ENCODE data around the gene CHD3.

Gene CHD3

GRCh38 chr17:7875804-7876370 lies 12.7 kb upstream of the CHD3 start:
- H3K4me3 ChIP-seq (ENCODE audit: control insufficient read depth, low read depth, low read length): no peak overlapping the region
- DNase-seq (ENCODE audit: low read depth): no peak
- no peak for TF ChIP-seq CTCF (IDR thresholded peaks at IDR 0.05; ENCODE audit: control insufficient read depth, insufficient read depth, low read depth, low read length, missing control alignments)

- TF ChIP-seq CTCF (IDR thresholded peaks at IDR 0.05; ENCODE audit: control insufficient read depth, insufficient read depth, low read depth, low read length, missing control alignments): no peak
- no peak for DNase-seq (ENCODE audit: low read depth)
- no peak overlapping the region for H3K4me3 ChIP-seq (ENCODE audit: control insufficient read depth, low read depth, low read length)
Observed at GRCh38 chr17:7878234-7878633, 10.4 kb upstream of the CHD3 start.

GRCh38 chr17:7880076-7880868 lies 8.3 kb upstream of the CHD3 start:
- TF ChIP-seq CTCF (IDR thresholded peaks at IDR 0.05; ENCODE audit: control insufficient read depth, insufficient read depth, low read depth, low read length, missing control alignments): no peak
- no peak overlapping the region for H3K4me3 ChIP-seq (ENCODE audit: control insufficient read depth, low read depth, low read length)
- DNase-seq (ENCODE audit: low read depth): no peak

- no peak overlapping the region for H3K4me3 ChIP-seq (ENCODE audit: control insufficient read depth, low read depth, low read length)
- no peak for TF ChIP-seq CTCF (IDR thresholded peaks at IDR 0.05; ENCODE audit: control insufficient read depth, insufficient read depth, low read depth, low read length, missing control alignments)
- no peak for DNase-seq (ENCODE audit: low read depth)
Observed at GRCh38 chr17:7881276-7882054, 7.1 kb upstream of the CHD3 start.

- no peak for DNase-seq (ENCODE audit: low read depth)
- no peak for TF ChIP-seq CTCF (IDR thresholded peaks at IDR 0.05; ENCODE audit: control insufficient read depth, insufficient read depth, low read depth, low read length, missing control alignments)
- H3K4me3 ChIP-seq (ENCODE audit: control insufficient read depth, low read depth, low read length): no peak overlapping the region
Observed at GRCh38 chr17:7882068-7882467, 6.5 kb upstream of the CHD3 start.

GRCh38 chr17:7882629-7883028 lies 6.0 kb upstream of the CHD3 start:
- no peak for DNase-seq (ENCODE audit: low read depth)
- no peak overlapping the region for H3K4me3 ChIP-seq (ENCODE audit: control insufficient read depth, low read depth, low read length)
- no peak for TF ChIP-seq CTCF (IDR thresholded peaks at IDR 0.05; ENCODE audit: control insufficient read depth, insufficient read depth, low read depth, low read length, missing control alignments)

All from AG09309 (cell line).